Spleen (tissue), 7 donors: ENCODE measurements around the gene APP.

Experiments used
- POLR2AphosphoS5 ChIP-seq, 3 donors: sonication (generic); formaldehyde crosslinking; IDR thresholded peaks; one replicate each; pipeline ENCODE4 v1.5.1; 2017; ENCODE audit warnings: antibody characterized with exemption in 3 of 3
- TF ChIP-seq, protein P1 (sequence below), 11 experiments: fragments of 200-600 bp in 7 of 11; fragments of 450-650 bp in 4 of 11; sonication (generic) in 4 of 11; IDR thresholded peaks in 8 of 11; conservative IDR thresholded peaks in 3 of 11; 1 replicate in 7 of 11; 2 replicates in 4 of 11; pipeline versions ENCODE4 v1.4.0 to v1.8.0; 2016 to 2021; ENCODE audit warnings: antibody characterized with exemption in 11 of 11, inconsistent platforms in 4 of 11, mild to moderate bottlenecking in 1 of 11
- donor health status: DM: no; HTN: no; CAD: no; lungs with moderate emphysema.
- donor health status: DM: no; HTN: no; CAD: no.
- donor health status: DM: no; HTN: no; CAD: no.

GRCh38 chr21:25916226-25916625, 254.3 kb downstream of the APP start:
- TF ChIP-seq, protein P1, sequence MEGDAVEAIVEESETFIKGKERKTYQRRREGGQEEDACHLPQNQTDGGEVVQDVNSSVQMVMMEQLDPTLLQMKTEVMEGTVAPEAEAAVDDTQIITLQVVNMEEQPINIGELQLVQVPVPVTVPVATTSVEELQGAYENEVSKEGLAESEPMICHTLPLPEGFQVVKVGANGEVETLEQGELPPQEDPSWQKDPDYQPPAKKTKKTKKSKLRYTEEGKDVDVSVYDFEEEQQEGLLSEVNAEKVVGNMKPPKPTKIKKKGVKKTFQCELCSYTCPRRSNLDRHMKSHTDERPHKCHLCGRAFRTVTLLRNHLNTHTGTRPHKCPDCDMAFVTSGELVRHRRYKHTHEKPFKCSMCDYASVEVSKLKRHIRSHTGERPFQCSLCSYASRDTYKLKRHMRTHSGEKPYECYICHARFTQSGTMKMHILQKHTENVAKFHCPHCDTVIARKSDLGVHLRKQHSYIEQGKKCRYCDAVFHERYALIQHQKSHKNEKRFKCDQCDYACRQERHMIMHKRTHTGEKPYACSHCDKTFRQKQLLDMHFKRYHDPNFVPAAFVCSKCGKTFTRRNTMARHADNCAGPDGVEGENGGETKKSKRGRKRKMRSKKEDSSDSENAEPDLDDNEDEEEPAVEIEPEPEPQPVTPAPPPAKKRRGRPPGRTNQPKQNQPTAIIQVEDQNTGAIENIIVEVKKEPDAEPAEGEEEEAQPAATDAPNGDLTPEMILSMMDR (IDR thresholded peaks at IDR 0.05 in 8 of 11, conservative IDR thresholded peaks at IDR 0.05 in 3 of 11) = no peak
- TF ChIP-seq POLR2AphosphoS5 (IDR thresholded peaks at IDR 0.05) = no peak
